Activated naive CD8-positive, alpha-beta T cell treated with anti-CD3 and anti-CD28 coated beads for 36 hours (primary cell): ENCODE results near the gene CAPN9. TPM values are rescaled to one million over a fixed set of nuclear protein-coding genes. Genes with fewer than 3 reads are reported as not detected.
"Not testable (repeated sequence)": the region's sequence is repeated elsewhere in the genome, so short reads cannot be mapped to it uniquely, and the experiment has no call there.

Experiments used
- DNase-seq: peaks from one replicate; pipeline ENCODE4 v3.0.0; 2021
- H3K27ac Mint-ChIP-seq: one replicate; pipeline ENCODE4 v1.8.0; 2022; ENCODE audit warnings: mild to moderate bottlenecking, moderate library complexity, mixed read lengths
- H3K27me3 Mint-ChIP-seq: one replicate; pipeline ENCODE4 v1.8.0; 2022; ENCODE audit warnings: mild to moderate bottlenecking, mixed read lengths
- H3K36me3 Mint-ChIP-seq: one replicate; pipeline ENCODE4 v1.8.0; 2021; ENCODE audit warnings: mild to moderate bottlenecking, mixed read lengths
- H3K4me1 Mint-ChIP-seq: one replicate; pipeline ENCODE4 v1.8.0; 2021; ENCODE audit warnings: mixed read lengths
- H3K4me3 Mint-ChIP-seq: one replicate; pipeline ENCODE4 v1.8.0; 2022; ENCODE audit warnings: mild to moderate bottlenecking, moderate library complexity, mixed read lengths
- H3K9me3 Mint-ChIP-seq: one replicate; pipeline ENCODE4 v1.8.0; 2022; ENCODE audit warnings: mixed read lengths
- total RNA-seq, 2 experiments: library from RNA; stranded (reverse); gene quantifications; one replicate each; pipeline ENCODE4 v1.2.3, GENCODE V29; 2021

Gene CAPN9
- total RNA-seq, 2 experiments from 2014 or later = not detected

GRCh38 chr1:230706887-230707731 is 40.1 kb upstream of the CAPN9 start:
- no peak overlapping the region for H3K27ac Mint-ChIP-seq
- H3K36me3 Mint-ChIP-seq = no peaks in the 10 kb centered on the region
- no peak for DNase-seq
- no peaks in the 10 kb centered on the region for H3K4me1 Mint-ChIP-seq
- peaks cover 7% of the 10 kb centered on the region for H3K27me3 Mint-ChIP-seq
- no peak overlapping the region for H3K4me3 Mint-ChIP-seq
- no peaks in the 10 kb centered on the region for H3K9me3 Mint-ChIP-seq

DNA sequence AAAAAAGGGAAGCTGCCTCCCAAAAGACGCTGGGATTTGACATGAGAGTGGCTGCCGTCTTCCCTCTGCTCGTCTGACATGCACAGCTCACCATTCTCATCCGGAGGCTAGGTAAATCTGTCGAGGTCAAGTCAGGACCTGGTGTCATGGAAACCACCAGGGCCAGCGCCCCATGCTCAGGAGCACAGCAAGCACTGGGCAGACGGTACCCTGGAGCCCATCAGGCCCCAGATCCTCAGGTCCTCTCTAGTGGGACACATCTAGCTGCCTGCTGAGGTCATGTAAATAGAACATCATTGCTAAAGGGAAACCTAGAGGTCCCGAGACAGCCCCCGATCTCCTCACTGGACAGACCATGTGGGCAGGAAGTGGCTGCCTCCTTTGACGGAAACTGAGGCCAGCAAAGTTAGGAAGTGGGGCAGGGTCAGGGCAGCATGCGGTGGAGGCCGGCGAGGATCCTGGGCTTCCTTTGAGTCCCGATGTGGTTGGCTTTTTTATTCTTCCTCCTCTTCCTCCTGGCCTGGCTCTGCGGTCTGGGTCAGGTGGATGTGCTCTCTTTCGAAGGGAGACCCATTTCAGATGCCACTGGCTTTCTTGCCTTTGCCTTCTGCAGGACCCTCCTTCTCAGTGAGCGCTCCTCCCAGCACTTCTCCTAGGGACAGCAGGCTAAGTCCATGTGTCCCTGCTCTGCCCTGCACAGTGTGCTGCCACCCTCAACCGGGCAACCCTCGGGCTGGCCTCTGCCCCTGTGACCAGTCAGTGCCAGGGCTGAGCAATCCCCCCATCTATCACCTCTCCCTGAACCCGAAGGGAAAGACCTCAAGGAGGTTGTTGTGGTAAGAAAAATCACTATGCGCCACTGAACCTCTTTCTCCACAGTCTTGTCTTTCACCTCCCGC is 39.2 kb upstream of the CAPN9 start:
- Mint-ChIP-seq H3K4me1 (no peaks in the 10 kb centered on the region), H3K9me3 (no peaks in the 10 kb centered on the region), H3K27me3 (peaks cover 11% of the 10 kb centered on the region), H3K36me3 (no peaks in the 10 kb centered on the region), H3K27ac (no peak overlapping the region), H3K4me3 (no peak overlapping the region)
- no peak for DNase-seq

DNA sequence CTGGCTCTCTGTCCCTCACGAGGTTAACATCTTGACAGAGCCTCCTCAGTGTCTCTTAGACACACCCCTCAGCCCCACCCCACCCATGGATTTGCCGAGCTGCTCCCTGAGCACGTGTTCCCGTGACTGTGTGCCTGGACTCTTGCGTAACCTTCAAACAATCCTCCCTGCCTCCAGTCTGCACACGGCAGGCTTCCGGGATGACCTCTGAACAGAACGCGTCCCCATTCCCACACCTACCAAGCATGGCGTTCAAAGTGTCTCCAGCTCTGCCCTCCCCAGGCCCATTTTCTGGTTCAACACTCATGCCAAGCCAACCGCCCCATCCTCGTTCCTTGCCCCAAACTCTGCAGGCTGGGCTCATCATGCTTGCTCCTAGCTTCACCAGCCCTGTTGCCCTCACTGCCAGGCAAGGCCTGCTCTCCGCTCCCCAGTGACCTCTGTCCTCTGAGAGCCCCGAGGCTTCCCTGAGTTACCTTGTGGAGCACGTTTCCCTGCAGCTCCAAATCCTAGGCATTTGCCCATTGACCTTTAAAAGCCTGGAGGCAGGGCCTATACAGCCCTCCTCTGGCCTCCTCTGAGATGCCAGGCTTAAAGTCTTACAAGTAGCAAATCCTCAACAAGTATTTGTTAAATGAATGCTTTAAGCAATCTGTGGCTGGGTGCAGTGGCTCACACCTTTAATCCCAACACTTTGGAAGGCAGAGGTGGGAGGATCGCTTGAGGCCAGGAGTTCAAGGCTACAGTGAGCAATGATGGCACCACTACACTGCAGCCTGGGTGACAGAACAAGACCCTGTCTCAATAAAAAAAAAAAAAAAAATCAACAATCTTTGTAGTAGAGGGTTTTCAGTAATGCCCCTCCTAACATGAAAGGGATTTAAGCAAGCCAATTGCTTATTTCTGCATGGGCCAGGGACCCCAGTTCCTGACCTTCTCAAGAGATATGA is 38.3 kb upstream of the CAPN9 start:
- Mint-ChIP-seq H3K27ac (no peak overlapping the region), H3K4me1 (no peaks in the 10 kb centered on the region), H3K9me3 (no peaks in the 10 kb centered on the region), H3K4me3 (no peak overlapping the region), H3K36me3 (no peaks in the 10 kb centered on the region), H3K27me3 (peaks cover 11% of the 10 kb centered on the region)
- DNase-seq = no peak

DNA sequence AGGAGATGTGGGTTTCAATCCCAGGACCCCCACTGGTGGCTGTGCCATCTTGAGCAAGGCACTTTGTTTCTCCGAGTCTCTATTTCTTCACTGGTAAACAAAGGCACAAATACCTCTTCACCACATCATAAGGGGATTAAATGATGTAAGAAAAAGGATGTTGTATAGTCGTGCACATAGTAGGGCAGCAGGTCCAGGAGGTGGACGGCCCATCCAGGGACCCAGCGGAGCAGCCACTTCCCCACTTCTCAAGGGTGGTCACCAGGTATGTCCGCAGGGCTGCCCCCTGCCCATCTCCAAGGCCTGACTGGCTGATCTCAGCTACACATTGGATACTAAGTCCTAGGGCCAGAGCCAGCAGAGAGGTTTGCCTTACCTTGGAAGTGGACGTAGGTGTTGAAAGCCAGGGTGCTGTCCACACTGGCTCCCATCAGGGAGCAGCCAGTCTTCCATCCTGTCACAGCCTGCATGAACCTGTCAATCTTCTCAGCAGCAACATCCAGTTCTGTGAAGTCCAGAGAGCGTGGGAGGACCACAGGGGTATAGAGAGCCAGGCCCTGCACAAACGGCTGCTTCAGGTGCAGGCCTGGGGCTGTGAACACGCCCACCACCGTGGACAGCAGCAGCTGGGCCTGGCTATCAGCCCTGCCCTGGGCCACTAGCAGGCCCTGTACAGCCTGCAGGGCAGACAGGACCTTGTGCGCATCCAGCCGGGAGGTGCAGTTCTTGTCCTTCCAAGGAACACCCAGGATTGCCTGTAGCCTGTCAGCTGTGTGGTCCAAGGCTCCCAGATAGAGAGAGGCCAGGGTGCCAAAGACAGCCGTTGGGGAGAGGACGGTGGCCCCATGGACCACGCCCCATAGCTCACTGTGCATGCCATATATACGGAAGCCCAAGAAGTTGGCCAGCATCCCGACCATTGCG is 37.3 kb upstream of the CAPN9 start:
- H3K36me3 Mint-ChIP-seq = no peaks in the 10 kb centered on the region
- no peak overlapping the region for H3K4me3 Mint-ChIP-seq
- DNase-seq = no peak
- no peak overlapping the region for H3K27ac Mint-ChIP-seq
- no peaks in the 10 kb centered on the region for H3K9me3 Mint-ChIP-seq
- H3K4me1 Mint-ChIP-seq = no peaks in the 10 kb centered on the region
- H3K27me3 Mint-ChIP-seq = peaks cover 10% of the 10 kb centered on the region

GRCh38 chr1:230710543-230710904 is 36.7 kb upstream of the CAPN9 start:
- Mint-ChIP-seq H3K4me3 (no peak overlapping the region), H3K36me3 (no peaks in the 10 kb centered on the region), H3K27ac (no peak overlapping the region), H3K9me3 (no peaks in the 10 kb centered on the region), H3K4me1 (no peaks in the 10 kb centered on the region), H3K27me3 (peaks cover 10% of the 10 kb centered on the region)
- DNase-seq = no peak

GRCh38 chr1:230711245-230711644 is 35.9 kb upstream of the CAPN9 start:
- no peaks in the 10 kb centered on the region for H3K36me3 Mint-ChIP-seq
- no peak for DNase-seq
- no peaks in the 10 kb centered on the region for H3K4me1 Mint-ChIP-seq
- no peak overlapping the region for H3K4me3 Mint-ChIP-seq
- H3K27ac Mint-ChIP-seq = no peak overlapping the region
- no peaks in the 10 kb centered on the region for H3K9me3 Mint-ChIP-seq
- H3K27me3 Mint-ChIP-seq = peaks cover 10% of the 10 kb centered on the region

- no peak overlapping the region for H3K27ac Mint-ChIP-seq
- no peak for DNase-seq
- H3K4me1 Mint-ChIP-seq = no peaks in the 10 kb centered on the region
- no peaks in the 10 kb centered on the region for H3K36me3 Mint-ChIP-seq
- peaks cover 10% of the 10 kb centered on the region for H3K27me3 Mint-ChIP-seq
- H3K9me3 Mint-ChIP-seq = peaks cover 3% of the 10 kb centered on the region
- H3K4me3 Mint-ChIP-seq = no peak overlapping the region
Measured at GRCh38 chr1:230712470-230712942, 34.7 kb upstream of the CAPN9 start.

DNA sequence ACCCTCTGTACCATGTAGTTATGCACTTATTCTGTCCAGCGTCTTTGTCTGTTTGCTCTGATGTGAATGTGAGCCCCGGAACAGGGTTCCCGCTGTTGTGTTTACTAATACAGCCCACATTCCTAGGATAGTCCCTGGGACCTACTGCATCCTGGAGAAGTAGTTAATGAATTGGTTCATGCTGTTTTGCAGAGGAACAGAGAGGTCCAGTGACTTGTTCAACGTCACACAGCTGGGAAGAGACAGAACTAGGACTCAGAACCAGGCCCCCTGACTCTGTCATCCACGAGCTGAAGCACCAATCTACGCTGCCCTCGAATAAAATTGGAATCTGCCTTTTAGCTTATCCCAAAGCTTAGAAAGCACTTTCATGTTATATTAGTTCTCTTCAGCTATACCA is 34.0 kb upstream of the CAPN9 start:
- Mint-ChIP-seq H3K9me3 (peaks cover 3% of the 10 kb centered on the region), H3K4me3 (no peak overlapping the region), H3K27ac (no peak overlapping the region), H3K27me3 (peaks cover 6% of the 10 kb centered on the region), H3K4me1 (no peaks in the 10 kb centered on the region), H3K36me3 (no peaks in the 10 kb centered on the region)
- no peak for DNase-seq

DNA sequence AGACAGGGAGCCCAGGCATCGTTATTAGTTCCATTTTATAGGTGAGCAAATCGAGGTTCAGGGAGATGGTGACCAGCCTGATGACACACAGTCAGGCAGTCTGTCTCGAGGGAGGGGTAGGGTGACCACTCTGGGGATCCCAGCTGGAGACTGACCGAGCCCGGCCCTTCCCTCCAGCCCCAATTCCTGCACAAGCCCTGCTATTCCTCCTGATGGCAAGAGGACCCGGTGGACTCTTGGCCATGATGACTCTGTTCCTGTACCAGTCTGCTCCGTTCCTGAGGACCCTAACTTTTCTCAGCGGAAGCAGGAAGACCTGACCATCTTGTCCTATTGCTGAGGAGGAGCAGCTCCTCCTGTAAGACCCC is 33.7 kb upstream of the CAPN9 start:
- Mint-ChIP-seq H3K27me3 (peaks cover 8% of the 10 kb centered on the region), H3K27ac (no peak overlapping the region)

GRCh38 chr1:230713915-230714764 is 33.0 kb upstream of the CAPN9 start, which contains the start of gene AGT:
Gene AGT (minus strand): TSS chr1:230714122. CDS start chr1:230710823, 3,299 bp downstream.
- DNase-seq = no peak
- H3K36me3 Mint-ChIP-seq = no peaks in the 10 kb centered on the region
- peaks cover 3% of the 10 kb centered on the region for H3K9me3 Mint-ChIP-seq
- no peak within 1 kb of the TSS for H3K4me3 Mint-ChIP-seq
- peaks cover 10% of the 10 kb centered on the region for H3K27me3 Mint-ChIP-seq
- no peak within 1 kb of the TSS for H3K27ac Mint-ChIP-seq
- no peaks in the 10 kb centered on the region for H3K4me1 Mint-ChIP-seq

More for the DNA sequence above, 33.7 kb upstream of the CAPN9 start:
- Mint-ChIP-seq H3K36me3 (no peaks in the 10 kb centered on the region), H3K9me3 (peaks cover 3% of the 10 kb centered on the region), H3K4me3 (no peak overlapping the region), H3K4me1 (no peaks in the 10 kb centered on the region)
- DNase-seq = no peak

- Mint-ChIP-seq H3K9me3 (peaks cover 3% of the 10 kb centered on the region), H3K27ac (no peak overlapping the region), H3K36me3 (no peaks in the 10 kb centered on the region), H3K27me3 (peaks cover 10% of the 10 kb centered on the region), H3K4me1 (no peaks in the 10 kb centered on the region), H3K4me3 (no peak overlapping the region)
- DNase-seq = no peak
Measured at GRCh38 chr1:230715510-230715909, 31.7 kb upstream of the CAPN9 start.

- H3K36me3 Mint-ChIP-seq, DNase-seq, H3K4me1 Mint-ChIP-seq, H3K9me3 Mint-ChIP-seq, H3K4me3 Mint-ChIP-seq, H3K27ac Mint-ChIP-seq: not testable (repeated sequence)
- H3K27me3 Mint-ChIP-seq = peaks cover 14% of the 10 kb centered on the region
Measured at GRCh38 chr1:230716453-230716852, 30.7 kb upstream of the CAPN9 start.

DNA sequence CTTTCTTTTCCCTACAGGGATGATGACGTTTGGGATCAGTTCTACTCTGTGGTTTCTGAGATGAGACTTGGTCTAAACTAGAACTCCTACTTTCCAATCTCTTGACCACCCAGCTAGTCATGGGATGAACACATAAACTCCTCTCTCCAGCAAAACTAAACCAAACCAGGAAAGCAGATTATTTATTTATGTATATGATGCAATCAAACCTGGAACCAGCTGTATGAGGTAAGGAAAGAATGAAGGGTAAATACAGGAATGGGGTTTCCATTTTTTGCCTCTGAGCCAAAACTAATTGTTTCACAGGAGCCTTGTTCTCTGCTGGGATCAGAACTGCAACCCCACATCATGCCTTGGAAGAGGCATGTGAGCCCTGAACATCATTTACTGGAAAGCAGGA is 29.9 kb upstream of the CAPN9 start:
- H3K4me1 Mint-ChIP-seq = no peaks in the 10 kb centered on the region
- H3K4me3 Mint-ChIP-seq = no peak overlapping the region
- H3K27me3 Mint-ChIP-seq = peaks cover 15% of the 10 kb centered on the region
- H3K9me3 Mint-ChIP-seq = peaks cover 8% of the 10 kb centered on the region
- H3K36me3 Mint-ChIP-seq = peaks cover 4% of the 10 kb centered on the region
- no peak for DNase-seq
- no peak overlapping the region for H3K27ac Mint-ChIP-seq
